ENCODE measurements around the gene SLC13A1.

The SLC13A1 gene

GRCh38 chr7:123151443-123151842 lies 48.3 kb downstream of the SLC13A1 start:
- TF ChIP-seq SIN3A (IDR thresholded peaks at IDR 0.05; ENCODE audit: borderline replicate concordance, insufficient read depth, low read length) (no peak), POLR2AphosphoS5 (IDR thresholded peaks at IDR 0.05; ENCODE audit: low read depth, low read length) (no peak), FOXP2 (optimal IDR thresholded peaks at IDR 0.05; ENCODE audit: borderline replicate concordance, extremely low read depth, extremely low read length, insufficient read depth) (no peak), TAF1 (IDR thresholded peaks at IDR 0.05; ENCODE audit: borderline replicate concordance, insufficient read depth, low read length) (no peak)
- TF ChIP-seq, protein P1, sequence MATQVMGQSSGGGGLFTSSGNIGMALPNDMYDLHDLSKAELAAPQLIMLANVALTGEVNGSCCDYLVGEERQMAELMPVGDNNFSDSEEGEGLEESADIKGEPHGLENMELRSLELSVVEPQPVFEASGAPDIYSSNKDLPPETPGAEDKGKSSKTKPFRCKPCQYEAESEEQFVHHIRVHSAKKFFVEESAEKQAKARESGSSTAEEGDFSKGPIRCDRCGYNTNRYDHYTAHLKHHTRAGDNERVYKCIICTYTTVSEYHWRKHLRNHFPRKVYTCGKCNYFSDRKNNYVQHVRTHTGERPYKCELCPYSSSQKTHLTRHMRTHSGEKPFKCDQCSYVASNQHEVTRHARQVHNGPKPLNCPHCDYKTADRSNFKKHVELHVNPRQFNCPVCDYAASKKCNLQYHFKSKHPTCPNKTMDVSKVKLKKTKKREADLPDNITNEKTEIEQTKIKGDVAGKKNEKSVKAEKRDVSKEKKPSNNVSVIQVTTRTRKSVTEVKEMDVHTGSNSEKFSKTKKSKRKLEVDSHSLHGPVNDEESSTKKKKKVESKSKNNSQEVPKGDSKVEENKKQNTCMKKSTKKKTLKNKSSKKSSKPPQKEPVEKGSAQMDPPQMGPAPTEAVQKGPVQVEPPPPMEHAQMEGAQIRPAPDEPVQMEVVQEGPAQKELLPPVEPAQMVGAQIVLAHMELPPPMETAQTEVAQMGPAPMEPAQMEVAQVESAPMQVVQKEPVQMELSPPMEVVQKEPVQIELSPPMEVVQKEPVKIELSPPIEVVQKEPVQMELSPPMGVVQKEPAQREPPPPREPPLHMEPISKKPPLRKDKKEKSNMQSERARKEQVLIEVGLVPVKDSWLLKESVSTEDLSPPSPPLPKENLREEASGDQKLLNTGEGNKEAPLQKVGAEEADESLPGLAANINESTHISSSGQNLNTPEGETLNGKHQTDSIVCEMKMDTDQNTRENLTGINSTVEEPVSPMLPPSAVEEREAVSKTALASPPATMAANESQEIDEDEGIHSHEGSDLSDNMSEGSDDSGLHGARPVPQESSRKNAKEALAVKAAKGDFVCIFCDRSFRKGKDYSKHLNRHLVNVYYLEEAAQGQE (IDR thresholded peaks at IDR 0.05; ENCODE audit: insufficient read depth in 1 of 2, low read depth in 2 of 2, low read length in 2 of 2), result no peak

GRCh38 chr7:123148813-123149212 lies 51.0 kb downstream of the SLC13A1 start:
- TF ChIP-seq POLR2AphosphoS5 (IDR thresholded peaks at IDR 0.05; ENCODE audit: low read depth, low read length) (no peak), SIN3A (IDR thresholded peaks at IDR 0.05; ENCODE audit: borderline replicate concordance, insufficient read depth, low read length) (no peak), TAF1 (IDR thresholded peaks at IDR 0.05; ENCODE audit: borderline replicate concordance, insufficient read depth, low read length) (no peak), FOXP2 (optimal IDR thresholded peaks at IDR 0.05; ENCODE audit: borderline replicate concordance, extremely low read depth, extremely low read length, insufficient read depth) (no peak)
- TF ChIP-seq, protein P1 (IDR thresholded peaks at IDR 0.05; ENCODE audit: insufficient read depth in 1 of 2, low read depth in 2 of 2, low read length in 2 of 2), result no peak

DNA sequence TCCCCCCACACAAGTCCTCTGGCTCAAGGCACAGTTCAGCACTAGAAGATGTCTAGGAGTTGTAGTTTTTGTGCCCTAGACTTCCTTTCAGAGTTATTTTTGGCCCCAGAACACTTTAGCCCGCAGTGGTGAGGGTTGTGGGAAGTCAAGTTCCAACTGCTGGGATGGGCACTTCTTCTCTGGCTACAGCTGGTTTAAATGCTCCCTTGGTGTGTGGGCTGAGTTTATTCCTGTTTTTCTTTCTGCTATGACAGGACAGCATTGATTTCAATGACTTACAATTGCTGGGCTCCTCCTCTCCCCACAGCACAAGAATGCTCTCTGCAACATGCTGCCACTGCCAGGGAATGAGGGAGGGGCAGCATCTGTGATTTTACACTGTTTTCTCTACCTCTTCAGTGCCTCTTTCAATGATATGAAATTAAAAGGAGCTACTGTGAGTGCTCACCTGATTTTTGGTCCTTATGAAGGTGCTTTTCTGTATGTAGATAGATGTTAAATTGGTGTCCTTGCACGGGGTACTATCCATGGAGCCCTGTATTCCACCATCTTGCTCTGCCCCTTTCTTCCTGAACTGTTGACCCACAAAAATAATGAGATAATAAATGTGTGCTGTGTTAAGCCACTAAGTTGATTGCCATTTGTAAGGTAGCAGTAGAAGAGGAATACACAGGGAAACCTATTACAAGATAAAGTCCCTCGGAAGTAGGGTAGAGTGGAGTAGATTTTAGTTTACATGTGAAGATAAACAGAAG lies 56.3 kb downstream of the SLC13A1 start:
- TF ChIP-seq TAF1 (IDR thresholded peaks at IDR 0.05; ENCODE audit: borderline replicate concordance, insufficient read depth, low read length) (no peak), FOXP2 (optimal IDR thresholded peaks at IDR 0.05; ENCODE audit: borderline replicate concordance, extremely low read depth, extremely low read length, insufficient read depth) (no peak), POLR2AphosphoS5 (IDR thresholded peaks at IDR 0.05; ENCODE audit: low read depth, low read length) (no peak), SIN3A (IDR thresholded peaks at IDR 0.05; ENCODE audit: borderline replicate concordance, insufficient read depth, low read length) (no peak)
- TF ChIP-seq, protein P1 (IDR thresholded peaks at IDR 0.05; ENCODE audit: insufficient read depth in 1 of 2, low read depth in 2 of 2, low read length in 2 of 2), result no peak

- TF ChIP-seq POLR2AphosphoS5 (IDR thresholded peaks at IDR 0.05; ENCODE audit: low read depth, low read length) (no peak), FOXP2 (optimal IDR thresholded peaks at IDR 0.05; ENCODE audit: borderline replicate concordance, extremely low read depth, extremely low read length, insufficient read depth) (no peak), SIN3A (IDR thresholded peaks at IDR 0.05; ENCODE audit: borderline replicate concordance, insufficient read depth, low read length) (no peak), TAF1 (IDR thresholded peaks at IDR 0.05; ENCODE audit: borderline replicate concordance, insufficient read depth, low read length) (no peak)
- TF ChIP-seq, protein P1 (IDR thresholded peaks at IDR 0.05; ENCODE audit: insufficient read depth in 1 of 2, low read depth in 2 of 2, low read length in 2 of 2), result no peak
Observed at GRCh38 chr7:123140561-123140960, 59.2 kb downstream of the SLC13A1 start.

Data from PFSK-1 (cell line).